HepG2 (cell line): ENCODE data around the gene PTF1A. TPM values are rescaled to one million over a fixed set of nuclear protein-coding genes. Genes with fewer than 3 reads are reported as not detected.

Experiments
- BRF2 ChIP-seq: sonication (generic); formaldehyde crosslinking; IDR thresholded peaks from 2 replicates; pipeline ENCODE4 v1.8.1; 2022; ENCODE audit warnings: mild to moderate bottlenecking, missing genetic modification reagents
- CREB1 ChIP-seq, 2 experiments: fragments of 450-650 bp in 1 of 2; IDR thresholded peaks; 2 replicates each; pipeline ENCODE4 v1.6.1; 2016 to 2017; ENCODE audit warnings: control low read depth in 1 of 2, mild to moderate bottlenecking in 1 of 2, missing compliant biosample characterization in 1 of 2, missing genetic modification characterization in 1 of 2
- FOXC1 ChIP-seq: sonication (generic); formaldehyde crosslinking; IDR thresholded peaks from 2 replicates; pipeline ENCODE4 v1.8.0; 2022; ENCODE audit warnings: mild to moderate bottlenecking, missing genetic modification reagents, borderline replicate concordance
- HES4 ChIP-seq: sonication (generic); formaldehyde crosslinking; IDR thresholded peaks from 2 replicates; pipeline ENCODE4 v1.9.0; 2021; ENCODE audit warnings: mild to moderate bottlenecking, missing genetic modification reagents, borderline replicate concordance
- PHF21A ChIP-seq: sonication (generic); formaldehyde crosslinking; IDR thresholded peaks from 2 replicates; pipeline ENCODE4 v1.5.0; 2020; ENCODE audit warnings: mild to moderate bottlenecking, missing genetic modification reagents
- SIX1 ChIP-seq: sonication (generic); formaldehyde crosslinking; IDR thresholded peaks from 2 replicates; pipeline ENCODE4 v1.4.0; 2020; ENCODE audit warnings: missing genetic modification reagents, borderline replicate concordance
- THAP11 ChIP-seq: IDR thresholded peaks from 2 replicates; pipeline ENCODE4 v1.6.1; 2016; ENCODE audit warnings: missing biosample characterization, missing genetic modification reagents
- ZKSCAN5 ChIP-seq: sonication (generic); formaldehyde crosslinking; IDR thresholded peaks from 2 replicates; pipeline ENCODE4 v1.5.1; 2020; ENCODE audit warnings: mild to moderate bottlenecking, missing genetic modification reagents
- ZMYM3 ChIP-seq: sonication (generic); formaldehyde crosslinking; IDR thresholded peaks from 2 replicates; pipeline ENCODE4 v1.5.1; 2020; ENCODE audit warnings: mild to moderate bottlenecking, missing genetic modification reagents
- ZNF138 ChIP-seq: sonication (generic); formaldehyde crosslinking; IDR thresholded peaks from 2 replicates; pipeline ENCODE4 v1.5.0; 2020; ENCODE audit warnings: mild to moderate bottlenecking, low read depth, missing genetic modification reagents
- ZNF205 ChIP-seq: IDR thresholded peaks from 2 replicates; pipeline ENCODE4 v1.6.1; 2018; ENCODE audit warnings: missing biosample characterization, missing genetic modification reagents
- ZNF33A ChIP-seq: sonication (generic); formaldehyde crosslinking; IDR thresholded peaks from 2 replicates; pipeline ENCODE4 v1.5.1; 2020; ENCODE audit warnings: missing genetic modification reagents, mild to moderate bottlenecking, moderate library complexity, borderline replicate concordance
- ZNF749 ChIP-seq: sonication (generic); formaldehyde crosslinking; IDR thresholded peaks from 2 replicates; pipeline ENCODE4 v1.8.0; 2022; ENCODE audit warnings: mild to moderate bottlenecking, missing genetic modification reagents, moderate library complexity, borderline replicate concordance
- ZNF784 ChIP-seq: sonication (generic); formaldehyde crosslinking; IDR thresholded peaks from 2 replicates; pipeline ENCODE4 v1.5.1; 2020; ENCODE audit warnings: missing genetic modification reagents, mild to moderate bottlenecking, borderline replicate concordance
- ZSCAN12 ChIP-seq: sonication (generic); formaldehyde crosslinking; IDR thresholded peaks from 2 replicates; pipeline ENCODE4 v1.9.0; 2021; ENCODE audit warnings: mild to moderate bottlenecking, missing genetic modification reagents
- polyA plus RNA-seq, 8 experiments: library from polyadenylated mRNA; depleted of rRNA in 3 of 8; stranded (reverse) in 7 of 8; unstranded in 1 of 8; fragments of >200 nt; fragmentation: Illumina TruSeq in 4 of 8; extraction: Trizol in 4 of 8; gene quantifications; 2 replicates each; pipeline versions ENCODE4 v1.2.1 to v1.2.3, GENCODE V29; 2011 to 2016; ENCODE audit warnings: low read depth in 4 of 8, missing spikeins in 1 of 8, mixed read lengths in 1 of 8; ENCODE audit not compliant: insufficient read depth in 1 of 8
- total RNA-seq, 5 experiments: library from RNA; depleted of rRNA; stranded (reverse); fragments of >200 nt; fragmentation: Illumina TruSeq; extraction: Trizol; gene quantifications; 2 replicates each; pipeline ENCODE4 v1.2.3, GENCODE V29; 2016; ENCODE audit warnings: low read depth in 1 of 5
- TF ChIP-seq, protein P1 (sequence below): IDR thresholded peaks from 2 replicates; pipeline ENCODE4 v1.6.1; 2018; ENCODE audit warnings: missing genetic modification reagents
- TF ChIP-seq, protein P2 (sequence below): sonication (generic); formaldehyde crosslinking; IDR thresholded peaks from 2 replicates; pipeline ENCODE4 v1.4.0; 2020; ENCODE audit warnings: mild to moderate bottlenecking, missing genetic modification reagents
- TF ChIP-seq, protein P3 (sequence below): sonication (generic); formaldehyde crosslinking; IDR thresholded peaks from 2 replicates; pipeline ENCODE4 v1.5.0; 2020; ENCODE audit warnings: missing genetic modification reagents
- TF ChIP-seq, protein P4 (sequence below): sonication (generic); formaldehyde crosslinking; IDR thresholded peaks from 2 replicates; pipeline ENCODE4 v1.5.1; 2020; ENCODE audit warnings: mild to moderate bottlenecking, missing genetic modification reagents, borderline replicate concordance

PTF1A gene
- total and polyA plus RNA-seq, 2 of the 13 experiments (the other 11 are each of a cell fraction or from before 2014, with no cell fraction given): not detected

DNA sequence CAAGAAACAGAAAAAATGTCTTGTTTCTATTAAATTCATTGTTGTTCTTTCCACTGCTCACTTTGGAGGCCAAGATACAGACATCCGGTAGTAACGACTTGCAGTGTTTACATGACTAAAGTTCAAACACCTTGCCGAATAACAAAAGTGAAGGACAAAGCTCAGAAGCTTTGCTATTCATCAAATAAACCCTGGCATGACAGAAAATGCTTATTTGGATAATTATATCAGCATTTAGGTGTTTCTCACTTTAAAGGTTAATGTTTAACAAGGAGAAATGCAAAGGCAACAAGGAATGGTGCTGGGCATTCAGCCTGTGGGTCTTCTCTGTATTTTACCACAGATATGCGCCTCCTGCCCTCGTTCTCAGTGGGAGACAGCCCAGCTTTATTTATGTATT is 5.4 kb upstream of the PTF1A start (continued):
- TF ChIP-seq ZNF784 (CRISPR knock-in tag) (no peak), HES4 (CRISPR knock-in tag) (no peak), ZMYM3 (CRISPR knock-in tag) (no peak), ZKSCAN5 (no peak), FOXC1 (CRISPR knock-in tag) (no peak), ZNF33A (CRISPR knock-in tag) (no peak; the same call in 1 of the 2 replicates), CREB1 (IDR thresholded peaks at IDR 0.05) (no peak), CREB1 (CRISPR knock-in tag; IDR thresholded peaks at IDR 0.05) (peak; percentile 48; the same call in 1 of the 2 replicates), PHF21A (CRISPR knock-in tag) (peak; percentile 58), ZNF205 (peak; percentile 52; the same call in 1 of the 2 replicates), THAP11 (CRISPR knock-in tag) (peak; percentile 33; the same call in 1 of the 2 replicates), ZSCAN12 (CRISPR knock-in tag) (no peak), BRF2 (no peak), ZNF138 (CRISPR knock-in tag) (no peak), ZNF749 (CRISPR knock-in tag) (no peak), SIX1 (no peak)
- TF ChIP-seq, protein P1, sequence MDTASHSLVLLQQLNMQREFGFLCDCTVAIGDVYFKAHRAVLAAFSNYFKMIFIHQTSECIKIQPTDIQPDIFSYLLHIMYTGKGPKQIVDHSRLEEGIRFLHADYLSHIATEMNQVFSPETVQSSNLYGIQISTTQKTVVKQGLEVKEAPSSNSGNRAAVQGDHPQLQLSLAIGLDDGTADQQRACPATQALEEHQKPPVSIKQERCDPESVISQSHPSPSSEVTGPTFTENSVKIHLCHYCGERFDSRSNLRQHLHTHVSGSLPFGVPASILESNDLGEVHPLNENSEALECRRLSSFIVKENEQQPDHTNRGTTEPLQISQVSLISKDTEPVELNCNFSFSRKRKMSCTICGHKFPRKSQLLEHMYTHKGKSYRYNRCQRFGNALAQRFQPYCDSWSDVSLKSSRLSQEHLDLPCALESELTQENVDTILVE (CRISPR knock-in tag): no peak
- TF ChIP-seq, protein P2, sequence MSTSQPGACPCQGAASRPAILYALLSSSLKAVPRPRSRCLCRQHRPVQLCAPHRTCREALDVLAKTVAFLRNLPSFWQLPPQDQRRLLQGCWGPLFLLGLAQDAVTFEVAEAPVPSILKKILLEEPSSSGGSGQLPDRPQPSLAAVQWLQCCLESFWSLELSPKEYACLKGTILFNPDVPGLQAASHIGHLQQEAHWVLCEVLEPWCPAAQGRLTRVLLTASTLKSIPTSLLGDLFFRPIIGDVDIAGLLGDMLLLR (CRISPR knock-in tag): no peak
- TF ChIP-seq, protein P3, sequence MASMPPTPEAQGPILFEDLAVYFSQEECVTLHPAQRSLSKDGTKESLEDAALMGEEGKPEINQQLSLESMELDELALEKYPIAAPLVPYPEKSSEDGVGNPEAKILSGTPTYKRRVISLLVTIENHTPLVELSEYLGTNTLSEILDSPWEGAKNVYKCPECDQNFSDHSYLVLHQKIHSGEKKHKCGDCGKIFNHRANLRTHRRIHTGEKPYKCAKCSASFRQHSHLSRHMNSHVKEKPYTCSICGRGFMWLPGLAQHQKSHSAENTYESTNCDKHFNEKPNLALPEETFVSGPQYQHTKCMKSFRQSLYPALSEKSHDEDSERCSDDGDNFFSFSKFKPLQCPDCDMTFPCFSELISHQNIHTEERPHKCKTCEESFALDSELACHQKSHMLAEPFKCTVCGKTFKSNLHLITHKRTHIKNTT (CRISPR knock-in tag): no peak
- TF ChIP-seq, protein P4, sequence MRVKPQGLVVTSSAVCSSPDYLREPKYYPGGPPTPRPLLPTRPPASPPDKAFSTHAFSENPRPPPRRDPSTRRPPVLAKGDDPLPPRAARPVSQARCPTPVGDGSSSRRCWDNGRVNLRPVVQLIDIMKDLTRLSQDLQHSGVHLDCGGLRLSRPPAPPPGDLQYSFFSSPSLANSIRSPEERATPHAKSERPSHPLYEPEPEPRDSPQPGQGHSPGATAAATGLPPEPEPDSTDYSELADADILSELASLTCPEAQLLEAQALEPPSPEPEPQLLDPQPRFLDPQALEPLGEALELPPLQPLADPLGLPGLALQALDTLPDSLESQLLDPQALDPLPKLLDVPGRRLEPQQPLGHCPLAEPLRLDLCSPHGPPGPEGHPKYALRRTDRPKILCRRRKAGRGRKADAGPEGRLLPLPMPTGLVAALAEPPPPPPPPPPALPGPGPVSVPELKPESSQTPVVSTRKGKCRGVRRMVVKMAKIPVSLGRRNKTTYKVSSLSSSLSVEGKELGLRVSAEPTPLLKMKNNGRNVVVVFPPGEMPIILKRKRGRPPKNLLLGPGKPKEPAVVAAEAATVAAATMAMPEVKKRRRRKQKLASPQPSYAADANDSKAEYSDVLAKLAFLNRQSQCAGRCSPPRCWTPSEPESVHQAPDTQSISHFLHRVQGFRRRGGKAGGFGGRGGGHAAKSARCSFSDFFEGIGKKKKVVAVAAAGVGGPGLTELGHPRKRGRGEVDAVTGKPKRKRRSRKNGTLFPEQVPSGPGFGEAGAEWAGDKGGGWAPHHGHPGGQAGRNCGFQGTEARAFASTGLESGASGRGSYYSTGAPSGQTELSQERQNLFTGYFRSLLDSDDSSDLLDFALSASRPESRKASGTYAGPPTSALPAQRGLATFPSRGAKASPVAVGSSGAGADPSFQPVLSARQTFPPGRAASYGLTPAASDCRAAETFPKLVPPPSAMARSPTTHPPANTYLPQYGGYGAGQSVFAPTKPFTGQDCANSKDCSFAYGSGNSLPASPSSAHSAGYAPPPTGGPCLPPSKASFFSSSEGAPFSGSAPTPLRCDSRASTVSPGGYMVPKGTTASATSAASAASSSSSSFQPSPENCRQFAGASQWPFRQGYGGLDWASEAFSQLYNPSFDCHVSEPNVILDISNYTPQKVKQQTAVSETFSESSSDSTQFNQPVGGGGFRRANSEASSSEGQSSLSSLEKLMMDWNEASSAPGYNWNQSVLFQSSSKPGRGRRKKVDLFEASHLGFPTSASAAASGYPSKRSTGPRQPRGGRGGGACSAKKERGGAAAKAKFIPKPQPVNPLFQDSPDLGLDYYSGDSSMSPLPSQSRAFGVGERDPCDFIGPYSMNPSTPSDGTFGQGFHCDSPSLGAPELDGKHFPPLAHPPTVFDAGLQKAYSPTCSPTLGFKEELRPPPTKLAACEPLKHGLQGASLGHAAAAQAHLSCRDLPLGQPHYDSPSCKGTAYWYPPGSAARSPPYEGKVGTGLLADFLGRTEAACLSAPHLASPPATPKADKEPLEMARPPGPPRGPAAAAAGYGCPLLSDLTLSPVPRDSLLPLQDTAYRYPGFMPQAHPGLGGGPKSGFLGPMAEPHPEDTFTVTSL (CRISPR knock-in tag): peak; percentile 97
